Right lobe of liver (tissue), 4 donors: Measurements from ENCODE around the gene ARF3.
A peak's percentile ranks its signal among the peaks of the same experiment; 100 is the strongest.

Source experiments
- POLR2A ChIP-seq: fragments of 450-650 bp; IDR thresholded peaks from one replicate; pipeline ENCODE4 v1.6.1; 2017; ENCODE audit warnings: antibody characterized with exemption, mild to moderate bottlenecking
- TF ChIP-seq, protein P1 (sequence below), 4 donors: fragments of 200-600 bp in 3 of 4; fragments of 450-650 bp in 1 of 4; IDR thresholded peaks; one replicate each; pipeline versions ENCODE4 v1.5.1 to v1.8.0; 2016 to 2022; ENCODE audit warnings: antibody characterized with exemption in 4 of 4, mild to moderate bottlenecking in 2 of 4
- donor health status: DM: no; HTN: no; CAD: no.
- donor health status: DM: no; HTN: no; CAD: no.
- donor health status: DM: no; HTN: yes; CAD: no.

DNA sequence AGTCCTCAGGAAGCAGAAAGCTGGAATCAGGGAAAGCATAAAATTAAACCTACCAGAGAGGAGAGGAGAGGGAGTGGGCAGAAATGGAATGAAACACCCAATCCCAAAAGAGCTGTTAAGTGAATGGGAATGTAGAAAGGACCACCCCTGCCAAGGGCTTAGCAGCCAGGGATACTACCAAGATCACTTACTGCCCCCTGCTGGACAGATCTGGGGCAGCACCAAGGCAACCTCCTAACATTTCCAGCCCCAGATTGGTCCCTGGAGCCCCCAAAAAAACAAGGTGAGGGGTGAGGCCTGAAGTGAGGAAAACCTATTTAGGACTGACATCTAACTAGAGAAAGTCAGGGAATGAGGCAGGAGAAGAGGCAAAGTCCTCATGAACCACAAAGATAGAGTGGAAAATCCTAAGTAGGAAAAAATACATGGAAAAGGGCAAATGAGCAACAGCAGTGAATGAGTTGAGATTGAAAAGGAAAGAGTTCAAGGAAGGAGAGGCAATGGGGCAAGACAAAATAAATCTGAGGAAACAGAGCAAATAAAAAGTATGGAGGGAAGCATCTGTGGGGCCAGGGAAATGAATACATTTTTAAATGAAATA lies 20.8 kb downstream of the ARF3 start:
- TF ChIP-seq, protein P1, sequence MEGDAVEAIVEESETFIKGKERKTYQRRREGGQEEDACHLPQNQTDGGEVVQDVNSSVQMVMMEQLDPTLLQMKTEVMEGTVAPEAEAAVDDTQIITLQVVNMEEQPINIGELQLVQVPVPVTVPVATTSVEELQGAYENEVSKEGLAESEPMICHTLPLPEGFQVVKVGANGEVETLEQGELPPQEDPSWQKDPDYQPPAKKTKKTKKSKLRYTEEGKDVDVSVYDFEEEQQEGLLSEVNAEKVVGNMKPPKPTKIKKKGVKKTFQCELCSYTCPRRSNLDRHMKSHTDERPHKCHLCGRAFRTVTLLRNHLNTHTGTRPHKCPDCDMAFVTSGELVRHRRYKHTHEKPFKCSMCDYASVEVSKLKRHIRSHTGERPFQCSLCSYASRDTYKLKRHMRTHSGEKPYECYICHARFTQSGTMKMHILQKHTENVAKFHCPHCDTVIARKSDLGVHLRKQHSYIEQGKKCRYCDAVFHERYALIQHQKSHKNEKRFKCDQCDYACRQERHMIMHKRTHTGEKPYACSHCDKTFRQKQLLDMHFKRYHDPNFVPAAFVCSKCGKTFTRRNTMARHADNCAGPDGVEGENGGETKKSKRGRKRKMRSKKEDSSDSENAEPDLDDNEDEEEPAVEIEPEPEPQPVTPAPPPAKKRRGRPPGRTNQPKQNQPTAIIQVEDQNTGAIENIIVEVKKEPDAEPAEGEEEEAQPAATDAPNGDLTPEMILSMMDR (IDR thresholded peaks at IDR 0.05) = peak; percentile 77 to 95 (median 94)
- TF ChIP-seq POLR2A = no peak
